ENCODE data around the gene MPHOSPH9. TPM values are rescaled to one million over a fixed set of nuclear protein-coding genes. Genes with fewer than 3 reads are reported as not detected.

The MPHOSPH9 gene
- total RNA-seq, 1 experiment from 2014 or later = 60.5 TPM

DNA sequence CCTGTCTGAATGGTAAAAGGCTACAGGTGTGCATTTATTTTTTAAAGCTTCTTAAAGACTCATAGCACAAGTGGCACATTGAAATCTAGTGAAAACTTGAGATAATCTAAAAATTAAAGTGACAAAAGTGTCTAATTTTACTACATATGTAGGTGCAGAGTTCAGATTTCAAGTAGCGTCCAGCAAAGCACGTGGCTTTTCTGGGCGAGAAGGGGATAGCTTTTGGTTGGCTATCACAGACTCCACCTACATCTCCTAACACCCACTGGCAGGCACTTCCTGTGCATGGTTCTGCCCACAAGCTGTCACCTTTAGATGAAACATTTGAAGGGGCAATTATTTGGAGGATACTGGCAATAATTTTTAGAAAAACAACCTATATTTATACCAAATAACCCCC lies 80.1 kb downstream of the MPHOSPH9 start:
- peaks cover 10% of the 10 kb centered on the region for H3K23me2 ChIP-seq (ENCODE audit: insufficient read length, low read depth, low read length, poor library complexity, severe bottlenecking)
- no peak overlapping the region for H3K14ac ChIP-seq (ENCODE audit: insufficient read depth, low read length)
- H3K27me3 ChIP-seq (ENCODE audit: insufficient read depth, low read length) = peaks cover 17% of the 10 kb centered on the region; the same call in 1 of the 2 replicates
- H3K4me1 ChIP-seq (ENCODE audit: insufficient read depth, low read length) = peaks cover 2% of the 10 kb centered on the region; the same call in 1 of the 2 replicates
- no peak overlapping the region for H2BK5ac ChIP-seq (ENCODE audit: insufficient read length, low read length)
- H2BK15ac ChIP-seq (ENCODE audit: low read depth, low read length) = no peak overlapping the region
- H3T11ph ChIP-seq (ENCODE audit: low read length) = no peak overlapping the region
- no peak overlapping the region for H3K23ac ChIP-seq (ENCODE audit: insufficient read length, low read depth, low read length)
- H3K9me3 Mint-ChIP-seq = no peaks in the 10 kb centered on the region
- H3K4me3 Mint-ChIP-seq = no peak overlapping the region; a peak in 1 of 5 replicates
- no peak overlapping the region for H2BK12ac ChIP-seq (ENCODE audit: insufficient read length, low read depth, low read length)
- H2BK120ac ChIP-seq (ENCODE audit: low read depth, low read length, poor library complexity, severe bottlenecking) = no peak overlapping the region
- no peak overlapping the region for H4K5ac ChIP-seq (ENCODE audit: insufficient read length, low read depth, low read length)
- no peak overlapping the region for H3K4me2 ChIP-seq (ENCODE audit: insufficient read depth, insufficient read length, low read length)
- DNase-seq = no peak
- H3K18ac ChIP-seq (ENCODE audit: insufficient read length, low read depth, low read length) = no peak overlapping the region
- H3K9ac ChIP-seq (ENCODE audit: extremely low read depth, insufficient read length, low read length) = no peak overlapping the region
- peaks cover 47 to 49% of the 10 kb centered on the region in 2 experiments for H3K4me1 Mint-ChIP-seq
- H3K4ac ChIP-seq (ENCODE audit: low read depth, low read length) = no peak overlapping the region
- TF ChIP-seq CTCF (conservative IDR thresholded peaks at IDR 0.05) = no peak
- H3K9me3 ChIP-seq (ENCODE audit: control insufficient read depth, low read depth, low read length) = no peaks in the 10 kb centered on the region
- no peaks in the 10 kb centered on the region for H4K20me1 ChIP-seq (ENCODE audit: control insufficient read depth, insufficient read depth, insufficient read length)
- H3K27me3 Mint-ChIP-seq (ENCODE audit: low read depth) = peaks cover 44% of the 10 kb centered on the region
- H4K8ac ChIP-seq (replicated peaks; ENCODE audit: insufficient read length, low read depth, low read length) = no peak overlapping the region
- H3K27ac ChIP-seq (ENCODE audit: insufficient read length, low read depth, low read length) = no peak overlapping the region
- no peaks in the 10 kb centered on the region for H3K79me2 ChIP-seq (ENCODE audit: insufficient read depth, low read length)
- H2BK20ac ChIP-seq (ENCODE audit: low read depth, low read length, poor library complexity, severe bottlenecking) = no peak overlapping the region
- no CpG with 5 or more reads among the region's 3 CpGs for WGBS (ENCODE audit: extremely low coverage, insufficient read length, low lambda C conversion rate)
- H3K79me1 ChIP-seq (ENCODE audit: insufficient read depth, low read depth, low read length, poor library complexity, severe bottlenecking) = no peaks in the 10 kb centered on the region
- no peak overlapping the region for H3K56ac ChIP-seq (ENCODE audit: insufficient read length, low read depth, low read length)
- no peak overlapping the region for H2AK5ac ChIP-seq (ENCODE audit: insufficient read length, low read length)
- H2AFZ ChIP-seq (ENCODE audit: low read length) = no peak overlapping the region
- no peak overlapping the region for H3K27ac Mint-ChIP-seq
- peaks cover 0 to 4% (median 4%) of the 10 kb centered on the region in 3 experiments; a peak in 2 of 7 replicates for H3K36me3 Mint-ChIP-seq (ENCODE audit: insufficient read depth in 1 of 3, low read depth in 3 of 3)
- H4K91ac ChIP-seq (ENCODE audit: insufficient read length, low read depth, low read length) = no peak overlapping the region
